ENCODE results near the gene NPM3. TPM values are rescaled to one million over a fixed set of nuclear protein-coding genes. Genes with fewer than 3 reads are reported as not detected.

Gene NPM3
- total RNA-seq, 1 donor, result 64.8 TPM

- peaks cover 87% of the 10 kb centered on the region for H3K79me2 ChIP-seq (ENCODE audit: insufficient read depth, low read length)
- H3K9me3 ChIP-seq (ENCODE audit: low read depth, low read length), result no peaks in the 10 kb centered on the region
- TF ChIP-seq CTCF (IDR thresholded peaks at IDR 0.05; ENCODE audit: extremely low read depth, low read depth, low read length), result no peak
- no peak overlapping the region for H2AFZ ChIP-seq (ENCODE audit: low read length)
- peak overlapping the region; percentile 94 for H3K4me2 ChIP-seq (ENCODE audit: insufficient read depth, low read length)
- H3K27ac ChIP-seq (ENCODE audit: low read depth, low read length), result peak overlapping the region; percentile 54
- H3K27me3 ChIP-seq (ENCODE audit: insufficient read depth, low read length), result no peaks in the 10 kb centered on the region
- DNase-seq (ENCODE audit: insufficient read length, low spot score, missing footprints), result peak; percentile 30
- H3K36me3 ChIP-seq (ENCODE audit: insufficient read depth, low read length), result peaks cover 36% of the 10 kb centered on the region
- peak overlapping the region; percentile 98 for H3K4me3 ChIP-seq (ENCODE audit: insufficient read depth, low read length)
- H4K20me1 ChIP-seq (ENCODE audit: insufficient read depth, low read length), result peaks cover 78% of the 10 kb centered on the region
- H3K4me1 ChIP-seq (ENCODE audit: insufficient read depth, low read length), result peaks cover 26% of the 10 kb centered on the region
These were observed 31.3 kb upstream of the NPM3 start for GRCh38 chr10:101814466-101815071.

GRCh38 chr10:101812606-101813005 is 29.4 kb upstream of the NPM3 start:
- Histone ChIP-seq H3K4me3 (ENCODE audit: insufficient read depth, low read length) (no peak overlapping the region), H2AFZ (ENCODE audit: low read length) (no peak overlapping the region), H3K79me2 (ENCODE audit: insufficient read depth, low read length) (peaks cover 100% of the 10 kb centered on the region), H3K9me3 (ENCODE audit: low read depth, low read length) (no peaks in the 10 kb centered on the region), H3K36me3 (ENCODE audit: insufficient read depth, low read length) (peaks cover 53% of the 10 kb centered on the region), H3K4me2 (ENCODE audit: insufficient read depth, low read length) (no peak overlapping the region), H3K4me1 (ENCODE audit: insufficient read depth, low read length) (peaks cover 17% of the 10 kb centered on the region), H3K27me3 (ENCODE audit: insufficient read depth, low read length) (no peaks in the 10 kb centered on the region), H3K27ac (ENCODE audit: low read depth, low read length) (no peak overlapping the region), H4K20me1 (ENCODE audit: insufficient read depth, low read length) (peaks cover 89% of the 10 kb centered on the region)
- DNase-seq (ENCODE audit: insufficient read length, low spot score, missing footprints), result no peak
- no peak for TF ChIP-seq CTCF (IDR thresholded peaks at IDR 0.05; ENCODE audit: extremely low read depth, low read depth, low read length)

- peaks cover 44% of the 10 kb centered on the region for H4K20me1 ChIP-seq (ENCODE audit: insufficient read depth, low read length)
- H3K27me3 ChIP-seq (ENCODE audit: insufficient read depth, low read length), result no peaks in the 10 kb centered on the region
- no peaks in the 10 kb centered on the region for H3K4me1 ChIP-seq (ENCODE audit: insufficient read depth, low read length)
- H3K4me2 ChIP-seq (ENCODE audit: insufficient read depth, low read length), result no peak overlapping the region
- DNase-seq (ENCODE audit: insufficient read length, low spot score, missing footprints), result peak; percentile 3
- no peak overlapping the region for H2AFZ ChIP-seq (ENCODE audit: low read length)
- H3K4me3 ChIP-seq (ENCODE audit: insufficient read depth, low read length), result no peak overlapping the region
- no peaks in the 10 kb centered on the region for H3K9me3 ChIP-seq (ENCODE audit: low read depth, low read length)
- H3K27ac ChIP-seq (ENCODE audit: low read depth, low read length), result no peak overlapping the region
- peaks cover 81% of the 10 kb centered on the region for H3K79me2 ChIP-seq (ENCODE audit: insufficient read depth, low read length)
- TF ChIP-seq CTCF (IDR thresholded peaks at IDR 0.05; ENCODE audit: extremely low read depth, low read depth, low read length), result no peak
- H3K36me3 ChIP-seq (ENCODE audit: insufficient read depth, low read length), result peaks cover 93% of the 10 kb centered on the region
These were observed 23.9 kb upstream of the NPM3 start for GRCh38 chr10:101807158-101807557.

GRCh38 chr10:101803511-101803910 is 20.3 kb upstream of the NPM3 start:
- Histone ChIP-seq H3K27me3 (ENCODE audit: insufficient read depth, low read length) (no peaks in the 10 kb centered on the region), H3K9me3 (ENCODE audit: low read depth, low read length) (no peaks in the 10 kb centered on the region), H3K4me3 (ENCODE audit: insufficient read depth, low read length) (no peak overlapping the region), H4K20me1 (ENCODE audit: insufficient read depth, low read length) (peaks cover 33% of the 10 kb centered on the region), H3K27ac (ENCODE audit: low read depth, low read length) (no peak overlapping the region), H3K36me3 (ENCODE audit: insufficient read depth, low read length) (peaks cover 96% of the 10 kb centered on the region), H3K79me2 (ENCODE audit: insufficient read depth, low read length) (peaks cover 81% of the 10 kb centered on the region), H2AFZ (ENCODE audit: low read length) (no peak overlapping the region), H3K4me1 (ENCODE audit: insufficient read depth, low read length) (no peaks in the 10 kb centered on the region), H3K4me2 (ENCODE audit: insufficient read depth, low read length) (no peak overlapping the region)
- no peak for DNase-seq (ENCODE audit: insufficient read length, low spot score, missing footprints)
- no peak for TF ChIP-seq CTCF (IDR thresholded peaks at IDR 0.05; ENCODE audit: extremely low read depth, low read depth, low read length)
